HepG2 (cell line): ENCODE measurements around the gene INTS7. TPM values are rescaled to one million over a fixed set of nuclear protein-coding genes. Genes with fewer than 3 reads are reported as not detected.
A peak's percentile ranks its signal among the peaks of the same experiment; 100 is the strongest.

ENCODE experiments used
- ARNT ChIP-seq: fragments of 450-650 bp; IDR thresholded peaks from 2 replicates; pipeline ENCODE4 v1.6.1; 2017
- ATAD3A ChIP-seq: sonication (generic); formaldehyde crosslinking; IDR thresholded peaks from 2 replicates; pipeline ENCODE4 v1.4.0; 2020; ENCODE audit warnings: missing genetic modification reagents
- ETV5 ChIP-seq: IDR thresholded peaks from 2 replicates; pipeline ENCODE4 v1.6.1; 2018; ENCODE audit warnings: missing biosample characterization, missing genetic modification reagents, inconsistent platforms, borderline replicate concordance
- FLYWCH1 ChIP-seq: sonication (generic); formaldehyde crosslinking; IDR thresholded peaks from 2 replicates; pipeline ENCODE4 v1.8.1; 2023; ENCODE audit warnings: mild to moderate bottlenecking, missing genetic modification reagents
- FOSL1 ChIP-seq: sonication (generic); formaldehyde crosslinking; IDR thresholded peaks from 2 replicates; pipeline ENCODE4 v1.9.0; 2021; ENCODE audit warnings: missing genetic modification reagents, borderline replicate concordance
- FOXJ3 ChIP-seq: sonication (generic); formaldehyde crosslinking; IDR thresholded peaks from 2 replicates; pipeline ENCODE4 v1.4.0; 2020; ENCODE audit warnings: missing genetic modification reagents, mild to moderate bottlenecking, borderline replicate concordance
- GFI1 ChIP-seq: sonication (generic); formaldehyde crosslinking; IDR thresholded peaks from 2 replicates; pipeline ENCODE4 v1.5.0; 2020; ENCODE audit warnings: missing genetic modification reagents, mild to moderate bottlenecking, borderline replicate concordance
- HOXA9 ChIP-seq: sonication (generic); formaldehyde crosslinking; IDR thresholded peaks from 2 replicates; pipeline ENCODE4 v1.8.1; 2022; ENCODE audit warnings: missing genetic modification reagents, mild to moderate bottlenecking, moderate library complexity, borderline replicate concordance
- KLF11 ChIP-seq: IDR thresholded peaks from 2 replicates; pipeline ENCODE4 v1.6.1; 2016; ENCODE audit warnings: missing compliant biosample characterization
- MAF1 ChIP-seq: sonication (generic); formaldehyde crosslinking; IDR thresholded peaks from 2 replicates; pipeline ENCODE4 v1.5.0; 2020; ENCODE audit warnings: missing genetic modification reagents, borderline replicate concordance
- MAFK ChIP-seq, 2 experiments: IDR thresholded peaks in 1 of 2; conservative IDR thresholded peaks in 1 of 2; 2 replicates each; pipeline ENCODE4 v1.6.1; 2011; ENCODE audit warnings: improper control_type of control experiment in 2 of 2, low read length in 2 of 2
- PHB2 ChIP-seq: fragments of 450-650 bp; IDR thresholded peaks from 2 replicates; pipeline ENCODE4 v1.6.1; 2018; ENCODE audit not compliant: partially characterized antibody
- PLRG1 ChIP-seq: fragments of 450-650 bp; conservative IDR thresholded peaks from 2 replicates; pipeline ENCODE4 v1.6.1; 2016
- POLR2G ChIP-seq: fragments of 200-400 bp; formaldehyde crosslinking; IDR thresholded peaks from 2 replicates; pipeline ENCODE4 v1.6.1; 2018; ENCODE audit warnings: mild to moderate bottlenecking, low read depth, low read length, moderate library complexity
- RFX3 ChIP-seq: IDR thresholded peaks from 2 replicates; pipeline ENCODE4 v1.6.1; 2016; ENCODE audit warnings: missing biosample characterization, missing genetic modification reagents
- SKI ChIP-seq: fragments of 450-650 bp; IDR thresholded peaks from one replicate; pipeline ENCODE4 v1.6.1; 2018; ENCODE audit warnings: mild to moderate bottlenecking; ENCODE audit not compliant: partially characterized antibody
- SNAI1 ChIP-seq: sonication (generic); formaldehyde crosslinking; IDR thresholded peaks from 2 replicates; pipeline ENCODE4 v1.5.0; 2020; ENCODE audit warnings: mild to moderate bottlenecking, missing genetic modification reagents, borderline replicate concordance
- STAG1 ChIP-seq: sonication (generic); formaldehyde crosslinking; IDR thresholded peaks from 2 replicates; pipeline ENCODE4 v1.4.0; 2020; ENCODE audit warnings: missing genetic modification reagents
- TRIM24 ChIP-seq: sonication (generic); formaldehyde crosslinking; IDR thresholded peaks from 2 replicates; pipeline ENCODE4 v1.8.0; 2022; ENCODE audit warnings: mild to moderate bottlenecking, missing genetic modification reagents
- ZBTB42 ChIP-seq: sonication (generic); formaldehyde crosslinking; IDR thresholded peaks from 2 replicates; pipeline ENCODE4 v1.5.0; 2020; ENCODE audit warnings: mild to moderate bottlenecking, missing genetic modification reagents
- ZC3H4 ChIP-seq: sonication (generic); formaldehyde crosslinking; IDR thresholded peaks from 2 replicates; pipeline ENCODE4 v1.4.0; 2020; ENCODE audit warnings: missing genetic modification reagents, borderline replicate concordance
- ZNF543 ChIP-seq: sonication (generic); formaldehyde crosslinking; IDR thresholded peaks from 2 replicates; pipeline ENCODE4 v1.4.0; 2020; ENCODE audit warnings: mild to moderate bottlenecking, missing genetic modification reagents
- ZNF773 ChIP-seq: sonication (generic); formaldehyde crosslinking; IDR thresholded peaks from 2 replicates; pipeline ENCODE4 v1.4.0; 2020; ENCODE audit warnings: missing genetic modification reagents, borderline replicate concordance
- ZNF839 ChIP-seq: sonication (generic); formaldehyde crosslinking; IDR thresholded peaks from 2 replicates; pipeline ENCODE4 v1.4.0; 2020; ENCODE audit warnings: missing genetic modification reagents, mild to moderate bottlenecking, borderline replicate concordance
- polyA plus RNA-seq, 8 experiments: library from polyadenylated mRNA; depleted of rRNA in 3 of 8; stranded (reverse) in 7 of 8; unstranded in 1 of 8; fragments of >200 nt; fragmentation: Illumina TruSeq in 4 of 8; extraction: Trizol in 4 of 8; gene quantifications; 2 replicates each; pipeline versions ENCODE4 v1.2.1 to v1.2.3, GENCODE V29; 2011 to 2016; ENCODE audit warnings: low read depth in 4 of 8, missing spikeins in 1 of 8, mixed read lengths in 1 of 8; ENCODE audit not compliant: insufficient read depth in 1 of 8
- total RNA-seq, 5 experiments: library from RNA; depleted of rRNA; stranded (reverse); fragments of >200 nt; fragmentation: Illumina TruSeq; extraction: Trizol; gene quantifications; 2 replicates each; pipeline ENCODE4 v1.2.3, GENCODE V29; 2016; ENCODE audit warnings: low read depth in 1 of 5
- TF ChIP-seq, protein P1 (sequence below): IDR thresholded peaks from 2 replicates; pipeline ENCODE4 v1.6.1; 2016; ENCODE audit warnings: mild to moderate bottlenecking, missing biosample characterization, missing genetic modification reagents
- TF ChIP-seq, protein P2 (sequence below): sonication (generic); formaldehyde crosslinking; IDR thresholded peaks from 2 replicates; pipeline ENCODE4 v1.5.0; 2020; ENCODE audit warnings: mild to moderate bottlenecking, missing genetic modification reagents
- TF ChIP-seq, protein P3 (sequence below): sonication (generic); formaldehyde crosslinking; IDR thresholded peaks from 2 replicates; pipeline ENCODE4 v1.4.0; 2020; ENCODE audit warnings: mild to moderate bottlenecking, low read depth, missing genetic modification reagents
- TF ChIP-seq, protein P4 (sequence below): sonication (generic); formaldehyde crosslinking; IDR thresholded peaks from 2 replicates; pipeline ENCODE4 v1.5.1; 2020; ENCODE audit warnings: missing genetic modification reagents, mild to moderate bottlenecking, borderline replicate concordance
- TF ChIP-seq, protein P5 (sequence below): sonication (generic); formaldehyde crosslinking; IDR thresholded peaks from 2 replicates; pipeline ENCODE4 v1.8.1; 2023; ENCODE audit warnings: missing genetic modification reagents, mild to moderate bottlenecking, borderline replicate concordance

INTS7 gene
- total and polyA plus RNA-seq, 2 of the 13 experiments (the other 11 are each of a cell fraction or from before 2014, with no cell fraction given): 18.3 to 22.4 TPM

DNA sequence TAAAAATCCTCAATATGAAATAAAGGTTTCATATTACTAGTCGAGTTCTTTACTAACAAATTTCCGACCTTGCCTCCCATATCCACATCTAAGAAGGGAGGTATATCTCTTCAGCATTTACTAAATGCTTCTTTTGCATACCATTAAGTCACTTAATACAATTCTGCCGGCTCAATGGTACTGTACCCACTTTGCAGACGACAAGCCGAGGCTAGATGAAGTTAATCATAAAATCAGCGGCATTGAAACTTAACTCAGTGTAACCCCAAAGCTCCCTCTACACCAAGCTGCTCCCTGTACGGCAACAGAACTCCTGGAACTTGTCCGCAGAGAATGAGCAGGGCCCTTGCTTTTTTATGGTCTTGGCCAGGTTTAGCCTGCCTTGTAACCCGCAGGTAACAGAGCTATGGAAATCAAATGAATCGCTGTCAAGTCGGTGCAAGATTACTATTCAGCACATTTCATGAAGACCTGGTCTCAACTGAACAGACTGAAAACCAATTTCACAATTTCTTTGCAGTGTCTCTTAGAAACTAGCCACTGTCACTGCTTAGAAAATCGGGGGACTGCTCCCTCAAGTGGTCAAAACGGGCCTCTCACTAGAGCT is 738 bp downstream of the INTS7 start (continued):
- TF ChIP-seq ARNT (no peak), KLF11 (CRISPR knock-in tag) (no peak), FOSL1 (CRISPR knock-in tag) (no peak), ZNF543 (CRISPR knock-in tag) (0 out of 2 replicates have a peak, but pooled peaks have one; percentile 18), MAFK (conservative IDR thresholded peaks at IDR 0.05 in 1 of 2, IDR thresholded peaks at IDR 0.05 in 1 of 2; ENCODE audit: low read length in 2 of 2) (peak in 1 of 2 experiments; percentile 6; a peak in 1 of 4 replicates), SKI (no peak), PHB2 (no peak), PLRG1 (no peak), HOXA9 (CRISPR knock-in tag) (no peak), ZNF839 (CRISPR knock-in tag) (no peak), MAF1 (no peak), POLR2G (no peak), SNAI1 (CRISPR knock-in tag) (no peak), ZNF773 (no peak), FOXJ3 (CRISPR knock-in tag) (peak; percentile 52; the same call in 1 of the 2 replicates), RFX3 (no peak), STAG1 (peak; percentile 80), ETV5 (CRISPR knock-in tag) (no peak), TRIM24 (CRISPR knock-in tag) (no peak), ATAD3A (no peak), ZC3H4 (no peak), ZBTB42 (CRISPR knock-in tag) (no peak), FLYWCH1 (CRISPR knock-in tag) (no peak), GFI1 (CRISPR knock-in tag) (peak; percentile 35; the same call in 1 of the 2 replicates)
- TF ChIP-seq, protein P1, sequence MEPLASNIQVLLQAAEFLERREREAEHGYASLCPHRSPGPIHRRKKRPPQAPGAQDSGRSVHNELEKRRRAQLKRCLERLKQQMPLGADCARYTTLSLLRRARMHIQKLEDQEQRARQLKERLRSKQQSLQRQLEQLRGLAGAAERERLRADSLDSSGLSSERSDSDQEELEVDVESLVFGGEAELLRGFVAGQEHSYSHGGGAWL: no peak
- TF ChIP-seq, protein P2, sequence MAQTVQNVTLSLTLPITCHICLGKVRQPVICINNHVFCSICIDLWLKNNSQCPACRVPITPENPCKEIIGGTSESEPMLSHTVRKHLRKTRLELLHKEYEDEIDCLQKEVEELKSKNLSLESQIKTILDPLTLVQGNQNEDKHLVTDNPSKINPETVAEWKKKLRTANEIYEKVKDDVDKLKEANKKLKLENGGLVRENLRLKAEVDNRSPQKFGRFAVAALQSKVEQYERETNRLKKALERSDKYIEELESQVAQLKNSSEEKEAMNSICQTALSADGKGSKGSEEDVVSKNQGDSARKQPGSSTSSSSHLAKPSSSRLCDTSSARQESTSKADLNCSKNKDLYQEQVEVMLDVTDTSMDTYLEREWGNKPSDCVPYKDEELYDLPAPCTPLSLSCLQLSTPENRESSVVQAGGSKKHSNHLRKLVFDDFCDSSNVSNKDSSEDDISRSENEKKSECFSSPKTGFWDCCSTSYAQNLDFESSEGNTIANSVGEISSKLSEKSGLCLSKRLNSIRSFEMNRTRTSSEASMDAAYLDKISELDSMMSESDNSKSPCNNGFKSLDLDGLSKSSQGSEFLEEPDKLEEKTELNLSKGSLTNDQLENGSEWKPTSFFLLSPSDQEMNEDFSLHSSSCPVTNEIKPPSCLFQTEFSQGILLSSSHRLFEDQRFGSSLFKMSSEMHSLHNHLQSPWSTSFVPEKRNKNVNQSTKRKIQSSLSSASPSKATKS (CRISPR knock-in tag): no peak
- TF ChIP-seq, protein P3, sequence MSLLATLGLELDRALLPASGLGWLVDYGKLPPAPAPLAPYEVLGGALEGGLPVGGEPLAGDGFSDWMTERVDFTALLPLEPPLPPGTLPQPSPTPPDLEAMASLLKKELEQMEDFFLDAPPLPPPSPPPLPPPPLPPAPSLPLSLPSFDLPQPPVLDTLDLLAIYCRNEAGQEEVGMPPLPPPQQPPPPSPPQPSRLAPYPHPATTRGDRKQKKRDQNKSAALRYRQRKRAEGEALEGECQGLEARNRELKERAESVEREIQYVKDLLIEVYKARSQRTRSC (CRISPR knock-in tag): peak; percentile 86; the same call in 1 of the 2 replicates
- TF ChIP-seq, protein P4, sequence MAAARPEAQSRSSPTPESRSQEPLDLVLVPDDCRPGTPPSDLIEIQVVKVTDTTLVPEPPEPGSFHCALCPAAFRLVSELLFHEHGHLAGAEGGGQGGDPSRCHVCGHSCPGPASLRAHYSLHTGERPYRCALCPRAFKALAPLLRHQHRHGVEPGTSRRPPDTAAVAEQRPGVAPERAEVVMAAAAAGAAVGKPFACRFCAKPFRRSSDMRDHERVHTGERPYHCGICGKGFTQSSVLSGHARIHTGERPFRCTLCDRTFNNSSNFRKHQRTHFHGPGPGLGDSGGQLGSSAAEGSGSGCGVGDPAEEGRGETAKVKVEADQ (CRISPR knock-in tag): no peak
- TF ChIP-seq, protein P5, sequence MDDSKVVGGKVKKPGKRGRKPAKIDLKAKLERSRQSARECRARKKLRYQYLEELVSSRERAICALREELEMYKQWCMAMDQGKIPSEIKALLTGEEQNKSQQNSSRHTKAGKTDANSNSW (CRISPR knock-in tag): no peak
